ENCODE measurements around the gene HNRNPL.

DNA sequence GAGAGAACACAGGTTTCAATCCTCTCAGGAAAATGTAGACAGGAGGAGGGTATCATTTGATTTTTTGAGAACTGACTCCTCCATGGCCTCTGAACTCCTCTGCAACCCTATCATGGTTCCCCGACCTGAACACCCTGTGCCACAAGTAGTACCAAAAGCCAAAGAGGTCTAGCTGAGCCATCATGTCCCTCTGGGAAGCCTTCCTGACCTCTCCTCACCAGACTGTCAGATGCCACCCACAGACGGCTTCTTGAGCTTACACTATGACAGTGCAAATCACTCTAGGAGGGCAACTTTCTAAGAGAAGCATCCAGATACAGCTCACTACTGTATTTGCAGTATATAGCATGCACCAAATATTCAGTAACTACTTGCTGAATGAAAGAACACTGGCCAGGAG lies 3.7 kb downstream of the HNRNPL start:
- TF ChIP-seq EZH2 (IDR thresholded peaks at IDR 0.05; ENCODE audit: borderline replicate concordance, control insufficient read depth, low read depth, low read length) (no peak), CTCF (IDR thresholded peaks at IDR 0.05 in 2 of 3, conservative IDR thresholded peaks at IDR 0.05 in 1 of 3; ENCODE audit: control insufficient read depth in 2 of 3, extremely low read depth in 1 of 3, insufficient read depth in 1 of 3, low read depth in 3 of 3, low read length in 3 of 3) (no peak), POLR2A (IDR thresholded peaks at IDR 0.05; ENCODE audit: low read depth, low read length) (peak; percentile 12; the same call in 1 of the 2 replicates), JUND (IDR thresholded peaks at IDR 0.05; ENCODE audit: low read depth, low read length) (no peak), PKNOX1 (IDR thresholded peaks at IDR 0.05) (no peak), CHD2 (IDR thresholded peaks at IDR 0.05; ENCODE audit: borderline replicate concordance, low read depth, low read length) (no peak), EGR1 (IDR thresholded peaks at IDR 0.05; ENCODE audit: borderline replicate concordance in 1 of 2, low read depth in 2 of 2, low read length in 2 of 2) (no peak), IKZF2 (IDR thresholded peaks at IDR 0.05) (no peak), EP300 (IDR thresholded peaks at IDR 0.05; ENCODE audit: borderline replicate concordance in 1 of 2, control insufficient read depth in 1 of 2, low read depth in 2 of 2, low read length in 2 of 2) (no peak), SMC3 (IDR thresholded peaks at IDR 0.05; ENCODE audit: borderline replicate concordance, low read length) (no peak)
- TF ChIP-seq, protein P1, sequence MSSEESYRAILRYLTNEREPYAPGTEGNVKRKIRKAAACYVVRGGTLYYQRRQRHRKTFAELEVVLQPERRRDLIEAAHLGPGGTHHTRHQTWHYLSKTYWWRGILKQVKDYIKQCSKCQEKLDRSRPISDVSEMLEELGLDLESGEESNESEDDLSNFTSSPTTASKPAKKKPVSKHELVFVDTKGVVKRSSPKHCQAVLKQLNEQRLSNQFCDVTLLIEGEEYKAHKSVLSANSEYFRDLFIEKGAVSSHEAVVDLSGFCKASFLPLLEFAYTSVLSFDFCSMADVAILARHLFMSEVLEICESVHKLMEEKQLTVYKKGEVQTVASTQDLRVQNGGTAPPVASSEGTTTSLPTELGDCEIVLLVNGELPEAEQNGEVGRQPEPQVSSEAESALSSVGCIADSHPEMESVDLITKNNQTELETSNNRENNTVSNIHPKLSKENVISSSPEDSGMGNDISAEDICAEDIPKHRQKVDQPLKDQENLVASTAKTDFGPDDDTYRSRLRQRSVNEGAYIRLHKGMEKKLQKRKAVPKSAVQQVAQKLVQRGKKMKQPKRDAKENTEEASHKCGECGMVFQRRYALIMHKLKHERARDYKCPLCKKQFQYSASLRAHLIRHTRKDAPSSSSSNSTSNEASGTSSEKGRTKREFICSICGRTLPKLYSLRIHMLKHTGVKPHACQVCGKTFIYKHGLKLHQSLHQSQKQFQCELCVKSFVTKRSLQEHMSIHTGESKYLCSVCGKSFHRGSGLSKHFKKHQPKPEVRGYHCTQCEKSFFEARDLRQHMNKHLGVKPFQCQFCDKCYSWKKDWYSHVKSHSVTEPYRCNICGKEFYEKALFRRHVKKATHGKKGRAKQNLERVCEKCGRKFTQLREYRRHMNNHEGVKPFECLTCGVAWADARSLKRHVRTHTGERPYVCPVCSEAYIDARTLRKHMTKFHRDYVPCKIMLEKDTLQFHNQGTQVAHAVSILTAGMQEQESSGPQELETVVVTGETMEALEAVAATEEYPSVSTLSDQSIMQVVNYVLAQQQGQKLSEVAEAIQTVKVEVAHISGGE (CRISPR knock-in tag; IDR thresholded peaks at IDR 0.05) = no peak
